DMS53 treated with DMSO at 0.1 percent for 48 hours (cell line): ENCODE data around the gene FUCA1.
"Not testable (repeated sequence)": the region's sequence is repeated elsewhere in the genome, so short reads cannot be mapped to it uniquely, and the experiment has no call there.

Experiments used
- DNase-seq: peaks from one replicate; lab custom pipeline; 2025; ENCODE audit not compliant: unreplicated experiment; lab: John Stamatoyannopoulos, UW

Gene FUCA1

GRCh38 chr1:23896491-23896890 is 28.4 kb upstream of the FUCA1 start:
- no peak for DNase-seq

DNA sequence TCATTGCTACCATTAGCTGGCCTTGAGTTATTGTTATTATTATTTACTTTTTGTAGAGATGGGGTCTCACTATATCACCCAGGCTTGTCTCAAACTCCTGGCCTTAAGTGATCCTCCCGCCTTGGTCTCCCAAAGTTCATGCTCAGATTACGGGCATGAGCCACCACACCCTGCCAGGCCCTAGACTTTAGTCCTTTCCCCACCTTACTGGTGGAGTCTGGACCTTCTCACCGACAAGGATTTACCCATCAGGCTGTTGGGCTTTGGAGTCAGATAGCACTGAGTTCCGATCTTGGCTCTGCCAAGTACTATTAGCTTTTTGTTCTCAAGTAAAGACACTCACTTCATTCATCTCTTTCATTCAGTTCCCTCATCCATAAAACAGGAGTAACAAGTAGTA is 27.9 kb upstream of the FUCA1 start:
- DNase-seq = no peak

DNA sequence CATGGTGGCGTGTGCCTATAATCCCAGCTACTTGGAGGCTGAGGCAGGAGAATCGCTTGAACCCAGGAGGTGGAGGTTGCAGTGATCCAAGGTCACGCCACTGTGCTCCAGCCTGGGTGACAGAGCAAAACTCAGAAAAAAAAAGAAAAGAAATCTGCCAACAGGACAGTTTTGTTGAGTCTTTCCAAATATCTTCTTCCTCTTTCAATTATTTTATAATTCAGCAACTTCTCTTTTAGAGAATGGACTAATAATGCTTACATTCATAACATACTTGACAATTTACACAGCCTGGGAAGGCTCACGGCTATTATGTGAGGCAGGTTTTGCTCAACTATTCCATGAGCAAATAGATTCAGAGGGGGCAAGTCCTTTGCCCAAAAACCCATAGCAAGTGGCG is 27.0 kb upstream of the FUCA1 start:
- DNase-seq = no peak

- no peak for DNase-seq
Measured at GRCh38 chr1:23889074-23889473, 21.0 kb upstream of the FUCA1 start.

GRCh38 chr1:23885222-23885621 is 17.1 kb upstream of the FUCA1 start:
- DNase-seq = no peak

GRCh38 chr1:23882746-23883145 is 14.7 kb upstream of the FUCA1 start:
- no peak for DNase-seq

DNA sequence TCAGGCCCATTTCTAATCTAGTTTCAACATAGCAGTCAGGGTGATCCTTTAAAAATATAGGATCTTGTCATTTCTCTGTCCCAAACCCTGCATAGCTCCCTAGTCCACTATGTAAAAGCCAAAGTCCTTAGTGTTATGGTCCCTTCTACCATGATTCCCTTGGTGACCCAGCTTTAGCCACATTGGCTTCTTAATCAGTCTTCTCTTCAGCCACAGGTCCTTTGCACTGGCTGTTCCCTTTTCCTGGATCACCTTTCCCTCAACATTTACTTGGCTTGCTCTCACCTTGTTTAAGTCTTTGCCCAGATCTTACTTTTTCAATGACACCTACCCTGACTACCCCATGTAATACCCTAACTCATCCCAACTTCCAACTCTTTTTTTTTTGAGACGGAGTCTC is 11.7 kb upstream of the FUCA1 start:
- no peak for DNase-seq

GRCh38 chr1:23878668-23879067 is 10.6 kb upstream of the FUCA1 start:
- no peak for DNase-seq

DNA sequence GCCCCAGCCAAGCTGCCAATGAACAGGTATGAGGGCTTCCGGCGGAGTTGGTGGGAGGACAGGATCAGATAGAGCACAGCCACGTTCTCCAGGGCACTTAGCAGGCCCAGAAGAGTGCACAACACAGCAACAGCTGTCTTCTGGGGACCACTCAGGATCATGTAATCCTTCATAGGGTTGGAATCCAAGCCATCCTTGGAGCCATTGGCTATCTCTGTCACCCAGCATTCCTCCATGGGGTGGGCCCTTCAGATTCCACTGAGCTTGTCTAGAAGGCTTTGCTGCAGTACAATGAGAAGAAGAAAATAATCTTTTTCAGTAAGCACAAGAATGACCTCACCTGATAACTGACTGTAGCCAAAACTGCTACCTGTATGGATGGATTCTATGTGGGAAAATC is 7.3 kb upstream of the FUCA1 start:
- DNase-seq = no peak

- no peak for DNase-seq
Measured at GRCh38 chr1:23872421-23872820, 4.3 kb upstream of the FUCA1 start.

GRCh38 chr1:23869051-23869450 is 961 bp upstream of the FUCA1 start:
- DNase-seq = no peak

DNA sequence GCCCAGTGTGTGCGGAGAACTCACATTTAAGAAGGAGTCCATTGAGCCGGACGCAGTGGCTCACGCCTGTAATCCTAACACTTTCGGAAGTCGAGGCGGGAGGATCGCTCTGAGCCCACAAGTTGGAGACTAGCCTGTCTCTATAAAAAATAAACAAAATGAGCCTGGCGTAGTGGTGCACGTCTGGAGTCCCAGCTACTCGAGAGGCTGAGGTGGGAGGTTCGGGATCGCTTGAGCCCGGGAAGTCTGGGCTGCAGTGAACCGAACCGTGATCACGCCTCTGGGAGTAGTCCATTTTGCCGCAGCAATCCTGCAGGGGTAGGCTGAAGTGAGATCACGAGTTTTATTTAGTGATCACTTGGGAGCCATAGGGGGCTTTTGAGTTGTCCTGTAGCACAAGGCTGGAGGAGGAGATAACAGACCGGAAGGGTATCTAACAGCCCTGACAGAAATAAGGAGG is 497 bp upstream of the FUCA1 start:
- peak; percentile 45 for DNase-seq

DNA sequence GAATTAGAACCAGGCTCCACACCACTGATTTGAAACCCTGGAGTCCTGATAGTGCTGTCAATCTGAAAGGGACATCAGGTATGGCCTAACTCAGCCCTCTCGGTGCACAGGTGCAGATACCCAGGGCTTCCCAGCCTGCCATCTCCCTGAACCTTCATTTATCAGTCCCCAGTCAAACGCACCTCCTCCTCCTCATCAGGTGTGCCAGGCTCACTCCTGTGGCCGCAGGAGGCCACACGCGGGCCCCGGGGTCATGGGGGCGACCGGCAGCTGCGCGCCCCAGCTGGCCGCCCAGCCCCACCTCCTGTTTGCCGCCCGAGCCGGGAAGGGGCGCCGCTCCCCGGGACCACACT is 572 bp downstream of the FUCA1 start:
- no peak for DNase-seq

GRCh38 chr1:23865543-23865930 is 2.6 kb downstream of the FUCA1 start:
- no peak for DNase-seq

DNA sequence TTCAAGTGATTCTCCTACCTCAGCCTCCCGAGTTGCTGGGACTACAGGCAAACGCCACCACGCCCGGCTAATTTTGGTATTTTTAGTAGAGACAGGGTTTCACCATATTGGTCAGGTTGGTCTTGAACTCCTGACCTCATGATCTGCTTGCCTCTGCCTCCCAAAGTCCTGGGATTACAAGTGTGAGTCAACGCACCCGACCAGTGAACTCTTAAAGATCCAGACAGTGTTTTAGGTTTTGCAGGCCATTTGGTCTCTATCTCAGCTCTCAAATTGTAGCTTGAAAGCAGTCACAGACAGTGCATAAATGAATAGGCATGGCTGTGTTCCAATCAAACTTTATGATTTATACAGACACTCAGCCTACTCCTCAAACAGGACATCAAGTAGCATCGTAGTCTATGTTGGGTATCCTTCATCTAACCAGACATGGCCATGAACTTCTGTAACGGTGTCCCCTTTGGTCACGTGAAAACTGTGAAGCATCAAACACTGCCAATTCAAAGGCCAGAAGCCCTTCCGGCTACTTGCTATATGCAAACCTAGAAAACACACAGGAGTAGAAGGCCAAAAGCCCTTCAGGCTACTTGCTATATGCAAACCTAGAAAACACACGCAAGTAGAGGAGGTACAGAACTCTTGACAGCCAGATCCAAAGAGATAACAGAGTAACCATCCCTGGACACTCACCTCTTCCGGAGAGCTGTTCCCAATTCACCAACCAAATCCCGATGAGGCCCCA is 3.1 kb downstream of the FUCA1 start:
- DNase-seq = no peak

- DNase-seq = no peak
Measured at GRCh38 chr1:23862640-23863039, 5.5 kb downstream of the FUCA1 start.

DNA sequence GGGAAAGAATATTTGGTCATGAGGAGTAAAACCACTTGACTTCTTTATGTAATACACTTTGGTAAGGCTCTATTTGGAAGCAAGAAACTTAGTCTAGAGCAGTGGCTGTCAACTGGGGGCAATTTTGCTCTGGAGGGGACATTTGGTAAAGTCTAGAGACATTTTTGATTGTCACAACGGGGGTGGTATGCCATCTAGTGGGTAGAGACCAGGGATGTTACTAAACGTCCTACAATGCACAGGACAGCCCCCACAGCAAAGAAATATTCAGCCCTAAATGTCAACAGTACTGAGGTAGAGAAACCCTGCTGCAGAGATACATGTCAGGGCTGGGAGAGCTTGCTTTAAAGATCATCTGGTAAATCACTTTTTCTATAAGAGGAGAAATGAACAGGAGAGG is 13.5 kb downstream of the FUCA1 start:
- DNase-seq = no peak

- not testable (repeated sequence) for DNase-seq
Measured at GRCh38 chr1:23853124-23853523, 15.0 kb downstream of the FUCA1 start.

- not testable (repeated sequence) for DNase-seq
Measured at GRCh38 chr1:23851406-23851805, 16.7 kb downstream of the FUCA1 start.

- DNase-seq = no peak
Measured at GRCh38 chr1:23848673-23849616, 19.1 kb downstream of the FUCA1 start.

GRCh38 chr1:23847482-23848095 is 20.5 kb downstream of the FUCA1 start:
- DNase-seq = not testable (repeated sequence)

GRCh38 chr1:23845163-23845562 is 22.9 kb downstream of the FUCA1 start:
- DNase-seq = no peak
